ENCODE measurements around the gene CELSR3.

- no peak for TF ChIP-seq CTCF (IDR thresholded peaks at IDR 0.05; ENCODE audit: low read depth, low read length, missing input control)
- no peak for TF ChIP-seq ATF3 (IDR thresholded peaks at IDR 0.05)
These were observed 48.6 kb downstream of the CELSR3 start for GRCh38 chr3:48614044-48614443.
